Fibroblast of lung (primary cell): ENCODE results near the gene MACROD2. TPM values are rescaled to one million over a fixed set of nuclear protein-coding genes. Genes with fewer than 3 reads are reported as not detected.
A peak's percentile ranks its signal among the peaks of the same experiment; 100 is the strongest.

ENCODE experiments used
- DNase-seq, 2 donors: peaks; one replicate each; pipeline versions ENCODE4 v3.0.0 to v3.0.0-alpha.2; 2010; ENCODE audit warnings: low read depth in 2 of 2
- H2AFZ ChIP-seq: 2 replicates; pipeline ENCODE4 v1.5.1; 2012; ENCODE audit warnings: low read length, control low read depth, inconsistent platforms
- H3K27ac ChIP-seq: 2 replicates; pipeline ENCODE4 v1.5.1; 2011; ENCODE audit warnings: low read length, control low read depth; ENCODE audit not compliant: insufficient read depth
- H3K27me3 ChIP-seq: 2 replicates; pipeline ENCODE4 v1.5.1; 2011; ENCODE audit warnings: mild to moderate bottlenecking, low read length; ENCODE audit not compliant: control insufficient read depth, insufficient read depth
- H3K36me3 ChIP-seq: 2 replicates; pipeline ENCODE4 v1.5.1; 2011; ENCODE audit warnings: low read length; ENCODE audit not compliant: control insufficient read depth, insufficient read depth
- H3K4me1 ChIP-seq: 2 replicates; pipeline ENCODE4 v1.5.1; 2011; ENCODE audit warnings: low read length; ENCODE audit not compliant: control insufficient read depth, insufficient read depth; ENCODE audit errors: extremely low read depth
- H3K4me2 ChIP-seq: 2 replicates; pipeline ENCODE4 v1.5.1; 2011; ENCODE audit warnings: low read length, control low read depth; ENCODE audit not compliant: insufficient read depth; ENCODE audit errors: extremely low read depth
- H3K4me3 ChIP-seq, 4 experiments: fragments of 200-600 bp in 1 of 4; sonication (generic) in 1 of 4; replicated peaks in 1 of 4; 2 replicates each; pipeline ENCODE4 v1.5.1; 2011 to 2016; ENCODE audit warnings: low read length in 4 of 4, low read depth in 3 of 4, mild to moderate bottlenecking in 3 of 4, control low read depth in 2 of 4, inconsistent platforms in 1 of 4, mixed read lengths in 1 of 4; ENCODE audit not compliant: insufficient read depth in 1 of 4; ENCODE audit errors: control extremely low read depth in 1 of 4
- H3K79me2 ChIP-seq: 2 replicates; pipeline ENCODE4 v1.5.1; 2012; ENCODE audit warnings: mild to moderate bottlenecking, low read length, inconsistent platforms; ENCODE audit not compliant: control insufficient read depth, insufficient read depth
- H3K9ac ChIP-seq: 2 replicates; pipeline ENCODE4 v1.5.1; 2011; ENCODE audit warnings: mild to moderate bottlenecking, low read length, control low read depth; ENCODE audit not compliant: insufficient read depth
- H3K9me3 ChIP-seq: 2 replicates; pipeline ENCODE4 v1.5.1; 2012; ENCODE audit warnings: low read depth, low read length; ENCODE audit not compliant: control insufficient read depth, insufficient read depth
- H4K20me1 ChIP-seq: 2 replicates; pipeline ENCODE4 v1.5.1; 2011; ENCODE audit warnings: low read length; ENCODE audit not compliant: control insufficient read depth, insufficient read depth; ENCODE audit errors: extremely low read depth
- EZH2 ChIP-seq: IDR thresholded peaks from 2 replicates; pipeline ENCODE4 v1.5.1; 2012; ENCODE audit warnings: low read length, control low read depth, mild to moderate bottlenecking; ENCODE audit errors: missing control alignments
- polyA plus RNA-seq, 2 donors: library from polyadenylated mRNA; depleted of rRNA in 1 of 2; stranded (reverse) in 1 of 2; unstranded in 1 of 2; fragments of >200 nt; gene quantifications; 2 replicates each; pipeline ENCODE4 v1.2.1, GENCODE V29; 2011 to 2012; ENCODE audit warnings: missing spikeins in 1 of 2
- total RNA-seq: library from RNA; depleted of rRNA; stranded (reverse); fragments of >200 nt; gene quantifications from 2 replicates; pipeline ENCODE4 v1.2.1, GENCODE V29; 2014
- TF ChIP-seq, protein P1 (sequence below), 2 donors: IDR thresholded peaks in 1 of 2; conservative IDR thresholded peaks in 1 of 2; 1 replicate in 1 of 2; 2 replicates in 1 of 2; pipeline ENCODE4 v1.5.1; 2011 to 2012; ENCODE audit warnings: low read length in 2 of 2, control low read depth in 1 of 2, inconsistent platforms in 1 of 2, low read depth in 1 of 2, mild to moderate bottlenecking in 1 of 2

MACROD2 gene
- total and polyA plus RNA-seq, 2 donors (not counting 1 experiment from before 2014, with no cell fraction given): 0.54 to 1.7 TPM

- Histone ChIP-seq H3K27ac (no peak overlapping the region), H3K4me1 (no peaks in the 10 kb centered on the region), H3K9ac (no peak overlapping the region), H3K9me3 (no peaks in the 10 kb centered on the region), H3K36me3 (no peaks in the 10 kb centered on the region), H4K20me1 (no peaks in the 10 kb centered on the region), H3K4me3 (no peak overlapping the region), H3K27me3 (no peaks in the 10 kb centered on the region), H3K79me2 (no peaks in the 10 kb centered on the region), H3K4me2 (no peak overlapping the region), H2AFZ (no peak overlapping the region)
- DNase-seq: peak in 1 of 2 donors; percentile 37
- TF ChIP-seq EZH2: no peak
- TF ChIP-seq, protein P1, sequence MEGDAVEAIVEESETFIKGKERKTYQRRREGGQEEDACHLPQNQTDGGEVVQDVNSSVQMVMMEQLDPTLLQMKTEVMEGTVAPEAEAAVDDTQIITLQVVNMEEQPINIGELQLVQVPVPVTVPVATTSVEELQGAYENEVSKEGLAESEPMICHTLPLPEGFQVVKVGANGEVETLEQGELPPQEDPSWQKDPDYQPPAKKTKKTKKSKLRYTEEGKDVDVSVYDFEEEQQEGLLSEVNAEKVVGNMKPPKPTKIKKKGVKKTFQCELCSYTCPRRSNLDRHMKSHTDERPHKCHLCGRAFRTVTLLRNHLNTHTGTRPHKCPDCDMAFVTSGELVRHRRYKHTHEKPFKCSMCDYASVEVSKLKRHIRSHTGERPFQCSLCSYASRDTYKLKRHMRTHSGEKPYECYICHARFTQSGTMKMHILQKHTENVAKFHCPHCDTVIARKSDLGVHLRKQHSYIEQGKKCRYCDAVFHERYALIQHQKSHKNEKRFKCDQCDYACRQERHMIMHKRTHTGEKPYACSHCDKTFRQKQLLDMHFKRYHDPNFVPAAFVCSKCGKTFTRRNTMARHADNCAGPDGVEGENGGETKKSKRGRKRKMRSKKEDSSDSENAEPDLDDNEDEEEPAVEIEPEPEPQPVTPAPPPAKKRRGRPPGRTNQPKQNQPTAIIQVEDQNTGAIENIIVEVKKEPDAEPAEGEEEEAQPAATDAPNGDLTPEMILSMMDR (conservative IDR thresholded peaks at IDR 0.05 in 1 of 2, IDR thresholded peaks at IDR 0.05 in 1 of 2; ENCODE audit: low read depth in 1 of 2, low read length in 2 of 2): no peak
These were observed 1841.3 kb downstream of the MACROD2 start for GRCh38 chr20:15836634-15837033.

DNA sequence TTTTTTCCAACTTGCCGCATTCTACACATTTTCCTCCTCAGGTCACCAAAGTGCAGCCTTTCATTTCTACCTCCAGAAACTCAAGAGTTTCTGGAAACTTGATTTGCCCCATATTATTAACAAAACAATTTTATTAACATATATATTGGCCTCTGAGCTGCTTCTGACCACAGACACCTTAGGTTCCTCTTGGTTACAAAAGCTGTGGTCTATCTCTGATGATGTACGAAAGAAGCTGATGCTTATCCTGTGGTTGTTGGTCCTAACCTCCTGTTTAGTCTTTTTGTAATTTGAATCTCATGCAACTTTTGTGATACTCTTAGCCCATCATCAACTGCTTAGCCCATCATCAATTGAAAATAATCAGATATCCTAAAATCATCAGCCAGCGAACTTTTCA lies 1842.2 kb downstream of the MACROD2 start:
- TF ChIP-seq, protein P1 (conservative IDR thresholded peaks at IDR 0.05 in 1 of 2, IDR thresholded peaks at IDR 0.05 in 1 of 2; ENCODE audit: low read depth in 1 of 2, low read length in 2 of 2): no peak
- TF ChIP-seq EZH2: no peak
- no peak overlapping the region for H3K4me2 ChIP-seq
- no peak for DNase-seq
- H3K27ac ChIP-seq: no peak overlapping the region
- H3K79me2 ChIP-seq: no peaks in the 10 kb centered on the region
- H3K9me3 ChIP-seq: no peaks in the 10 kb centered on the region
- H3K27me3 ChIP-seq: no peaks in the 10 kb centered on the region
- no peak overlapping the region for H3K4me3 ChIP-seq
- H3K9ac ChIP-seq: no peak overlapping the region
- no peaks in the 10 kb centered on the region for H3K36me3 ChIP-seq
- H3K4me1 ChIP-seq: no peaks in the 10 kb centered on the region
- H2AFZ ChIP-seq: no peak overlapping the region
- H4K20me1 ChIP-seq: no peaks in the 10 kb centered on the region

DNA sequence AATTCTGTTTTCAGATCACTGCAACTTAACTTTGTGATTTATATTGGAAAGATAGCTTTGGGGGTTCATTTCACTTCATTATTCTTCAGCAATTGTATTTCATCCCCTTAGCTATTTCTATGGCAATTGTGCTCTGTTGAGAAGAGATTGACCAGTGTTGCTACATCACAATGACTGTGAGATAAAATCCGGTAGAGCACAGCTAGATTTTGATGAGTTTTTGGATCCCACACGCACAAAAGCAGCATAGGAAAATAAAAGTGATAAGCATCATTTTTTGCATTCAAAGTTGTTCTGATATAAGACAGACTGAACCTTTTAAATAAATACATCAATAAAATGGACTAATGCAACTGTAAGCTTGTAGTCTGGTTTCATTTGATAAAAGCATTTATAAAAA lies 1843.2 kb downstream of the MACROD2 start:
- no peak for TF ChIP-seq EZH2
- TF ChIP-seq, protein P1 (conservative IDR thresholded peaks at IDR 0.05 in 1 of 2, IDR thresholded peaks at IDR 0.05 in 1 of 2; ENCODE audit: low read depth in 1 of 2, low read length in 2 of 2): no peak
- Histone ChIP-seq H3K36me3 (no peaks in the 10 kb centered on the region), H3K4me2 (no peak overlapping the region), H4K20me1 (no peaks in the 10 kb centered on the region), H3K27ac (no peak overlapping the region), H3K4me3 (no peak overlapping the region), H3K9me3 (no peaks in the 10 kb centered on the region), H3K27me3 (no peaks in the 10 kb centered on the region), H3K79me2 (no peaks in the 10 kb centered on the region), H3K4me1 (no peaks in the 10 kb centered on the region), H3K9ac (no peak overlapping the region), H2AFZ (no peak overlapping the region)
- DNase-seq: no peak
